Stimulated activated CD8-positive, alpha-beta memory T cell treated with anti-CD3 and anti-CD28 coated beads, Interleukin-15, amount 100 ng/mL, for 1 hour (primary cell): ENCODE data around the gene ITPR2.
"Not testable (repeated sequence)": the region's sequence is repeated elsewhere in the genome, so short reads cannot be mapped to it uniquely, and the experiment has no call there.

ENCODE experiments used
- DNase-seq: peaks from one replicate; pipeline ENCODE4 v3.0.0-alpha.2; 2020; ENCODE audit warnings: low read depth

The ITPR2 gene

DNA sequence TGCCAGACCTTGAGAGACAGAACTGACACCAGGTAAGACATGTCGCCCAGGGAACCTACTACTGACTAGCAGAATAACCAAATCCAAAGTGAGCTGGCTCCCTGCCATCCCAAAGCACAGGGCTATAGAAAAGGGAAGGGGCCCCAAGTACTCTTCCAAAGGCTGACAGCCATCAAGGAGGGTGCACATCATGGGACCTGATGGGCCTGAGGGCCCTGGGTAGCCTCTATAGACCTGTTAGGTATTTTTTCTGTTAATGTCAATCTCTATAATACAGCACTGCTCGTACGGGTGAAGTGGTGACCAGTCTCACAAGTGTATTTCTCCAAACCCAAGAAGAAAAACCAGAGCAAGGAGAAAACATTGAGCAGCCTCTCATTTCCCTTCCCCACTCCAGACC lies 171.6 kb downstream of the ITPR2 start:
- no peak for DNase-seq

- no peak for DNase-seq
Observed at GRCh38 chr12:26659930-26660329, 173.1 kb downstream of the ITPR2 start.

GRCh38 chr12:26658991-26659390 lies 174.0 kb downstream of the ITPR2 start:
- DNase-seq = no peak

DNA sequence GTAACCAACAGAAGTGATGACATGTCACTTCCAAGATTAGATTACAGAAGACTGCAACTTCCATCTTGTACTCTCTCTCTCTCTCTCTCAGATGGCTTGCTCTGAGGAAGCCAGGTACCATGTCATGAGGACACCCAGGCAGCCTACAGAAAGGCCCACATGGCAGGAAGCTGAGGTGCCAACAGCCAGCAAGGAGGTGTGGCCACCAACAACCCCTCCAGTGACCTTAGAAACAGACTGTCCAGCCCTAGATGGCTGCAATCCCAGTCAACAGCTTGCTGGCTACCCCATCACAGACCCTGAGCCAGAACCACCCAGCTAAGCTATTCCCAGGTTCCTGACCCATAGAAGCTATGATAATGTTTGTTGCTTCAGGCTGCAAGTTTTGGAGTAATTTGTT lies 178.4 kb downstream of the ITPR2 start:
- DNase-seq = no peak

- no peak for DNase-seq
Observed at GRCh38 chr12:26651566-26652188, 181.3 kb downstream of the ITPR2 start.

DNA sequence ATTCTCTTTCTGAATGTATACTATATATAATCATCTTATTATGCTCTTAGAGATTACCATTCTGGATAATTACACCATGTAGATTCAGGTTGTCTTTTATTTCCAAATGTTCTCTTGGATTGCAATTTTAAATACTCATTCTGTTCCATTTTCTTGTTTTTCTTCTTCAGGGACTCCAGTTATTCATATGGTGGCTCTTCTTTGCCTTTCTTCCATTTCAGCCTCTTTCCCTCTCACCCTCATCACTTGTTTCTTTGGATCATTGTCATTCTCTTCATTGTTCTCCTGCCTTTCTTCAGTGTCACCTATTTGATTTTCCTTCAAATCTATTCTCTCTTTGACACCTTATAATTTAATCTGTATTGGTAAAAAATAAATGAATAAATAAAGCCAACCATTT lies 182.0 kb downstream of the ITPR2 start:
- no peak for DNase-seq

DNA sequence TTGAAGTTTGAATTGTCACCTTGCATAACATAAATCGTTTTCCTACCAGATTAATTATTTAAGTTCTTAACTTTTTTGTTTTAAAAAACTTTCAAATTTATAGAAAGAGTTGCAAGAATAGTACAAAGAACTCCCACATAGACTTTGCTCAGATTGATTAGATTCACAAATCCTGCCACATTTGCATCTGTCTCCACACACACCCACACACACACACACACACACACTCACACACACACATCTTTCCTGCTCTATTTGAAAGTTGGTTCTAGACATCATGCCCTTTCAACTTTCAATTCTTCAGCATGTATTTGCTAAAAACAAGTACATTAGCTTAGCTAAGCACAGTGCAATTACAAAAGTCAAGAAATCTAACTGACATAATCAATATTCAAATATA lies 184.0 kb downstream of the ITPR2 start:
- no peak for DNase-seq

DNA sequence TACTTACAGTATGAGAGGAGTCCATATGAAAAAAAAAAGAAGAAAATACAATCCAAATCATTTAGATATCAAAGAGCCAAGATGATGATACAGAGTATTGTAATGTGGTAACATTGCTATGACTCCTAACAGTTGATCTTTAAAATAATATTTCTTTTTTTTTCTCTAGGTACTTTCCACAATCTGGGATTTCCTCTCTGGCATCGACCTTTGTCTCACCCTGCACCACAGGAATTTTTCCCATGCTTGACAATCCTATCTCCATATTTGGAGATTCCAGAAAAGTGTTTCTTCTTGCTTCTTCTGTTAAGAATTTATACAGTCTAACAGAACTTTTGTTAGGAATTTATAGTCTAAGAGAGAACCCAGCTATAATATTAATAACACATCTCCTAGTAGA lies 184.4 kb downstream of the ITPR2 start:
- DNase-seq = no peak

GRCh38 chr12:26648066-26648465 lies 184.9 kb downstream of the ITPR2 start:
- DNase-seq = no peak

DNA sequence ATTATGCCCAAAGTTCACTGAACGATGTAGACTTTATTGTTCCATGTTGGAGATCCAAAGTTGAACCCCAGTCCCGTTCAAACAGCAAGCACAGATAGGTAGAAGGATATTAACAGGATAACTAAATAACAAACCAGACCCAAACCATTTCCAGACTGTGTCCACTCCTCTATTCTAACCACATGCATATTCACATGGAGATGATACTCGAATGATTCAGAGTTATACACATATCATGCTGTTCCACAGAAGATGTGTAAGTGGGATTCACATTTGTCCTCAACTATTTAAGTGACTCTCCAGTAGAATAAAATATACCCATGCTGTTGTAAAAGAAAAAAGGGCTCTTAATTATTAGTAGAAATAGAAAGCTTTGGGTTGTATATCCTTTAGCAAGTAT lies 185.9 kb downstream of the ITPR2 start:
- DNase-seq = no peak

- DNase-seq = no peak
Observed at GRCh38 chr12:26646571-26646970, 186.4 kb downstream of the ITPR2 start.

DNA sequence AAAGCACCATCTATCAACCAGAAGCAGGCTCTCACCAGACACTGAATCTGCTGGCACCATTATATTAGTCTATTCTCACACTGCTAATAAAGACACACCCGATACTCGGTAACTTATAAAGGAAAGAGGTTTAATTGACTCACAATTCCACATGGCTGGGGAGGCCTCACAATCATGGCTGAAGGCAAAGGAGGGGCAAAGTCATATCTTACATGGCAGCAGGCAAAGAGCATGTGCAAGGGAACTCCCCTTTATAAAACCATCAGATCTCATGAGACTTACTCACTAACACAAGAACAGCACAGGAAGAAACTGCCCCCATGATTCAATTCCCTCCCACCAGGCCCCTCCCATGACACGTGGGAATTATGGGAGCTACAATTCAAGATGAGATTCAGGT lies 188.6 kb downstream of the ITPR2 start:
- not testable (repeated sequence) for DNase-seq

- no peak for DNase-seq
Observed at GRCh38 chr12:26643532-26644315, 189.3 kb downstream of the ITPR2 start.

- no peak for DNase-seq
Observed at GRCh38 chr12:26642361-26642760, 190.6 kb downstream of the ITPR2 start.

DNA sequence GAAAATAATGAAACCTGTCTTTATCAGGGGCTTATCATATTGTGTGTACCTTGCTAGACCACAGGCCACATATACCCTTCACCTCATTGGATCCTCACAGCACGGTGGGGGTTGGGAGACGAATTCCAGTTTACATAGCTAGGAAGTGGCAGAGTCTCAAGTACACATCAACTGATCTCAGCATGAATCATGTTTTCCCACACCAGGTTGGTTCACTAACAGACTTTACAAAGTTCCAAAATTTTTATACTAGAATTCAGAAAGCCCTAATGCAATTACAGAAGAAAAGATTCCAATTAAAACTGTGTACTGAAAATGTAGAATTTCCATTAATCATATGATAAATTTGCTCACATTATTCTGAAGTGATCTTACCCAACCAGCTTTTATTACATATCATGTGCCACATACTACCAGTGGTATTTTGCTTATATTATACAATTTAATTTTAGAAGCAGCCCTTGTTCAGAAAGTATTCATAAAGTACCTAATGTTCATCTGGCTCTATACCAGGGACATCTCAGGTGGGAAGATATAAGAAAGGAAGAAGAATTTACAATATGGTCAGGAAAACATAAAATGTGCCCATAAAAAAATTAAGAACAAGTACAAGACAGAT lies 196.2 kb downstream of the ITPR2 start:
- no peak for DNase-seq

DNA sequence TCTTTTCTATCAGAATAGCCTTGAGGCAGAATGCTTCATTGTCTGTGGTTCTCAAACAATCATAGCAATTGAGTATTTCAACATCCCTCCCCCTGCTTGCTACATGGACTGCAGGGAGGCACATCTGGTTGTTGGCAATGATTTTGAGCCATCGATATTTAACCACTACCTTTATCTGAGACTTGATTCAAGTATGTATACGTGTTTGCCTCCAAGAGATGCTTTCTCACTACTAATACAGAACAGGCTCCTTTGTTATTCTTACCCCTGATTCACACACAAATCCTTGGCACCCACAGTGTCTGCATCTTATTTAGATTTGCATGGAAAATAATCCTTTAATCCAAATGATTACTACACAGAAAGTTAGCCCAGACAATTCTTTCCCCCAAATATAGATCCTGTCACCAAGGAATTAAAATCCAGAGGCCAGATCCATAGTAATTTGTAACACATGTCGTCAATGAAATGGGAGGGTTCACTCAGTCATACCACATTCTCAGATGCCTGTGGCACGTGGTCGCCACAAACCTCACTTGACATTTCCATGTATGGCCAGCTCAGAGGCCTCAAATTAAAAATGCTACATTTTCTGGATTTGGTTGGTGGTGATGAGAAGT lies 199.3 kb downstream of the ITPR2 start:
- DNase-seq = no peak

GRCh38 chr12:26632756-26633155 lies 200.2 kb downstream of the ITPR2 start:
- no peak for DNase-seq

GRCh38 chr12:26631846-26632245 lies 201.1 kb downstream of the ITPR2 start:
- DNase-seq = no peak

DNA sequence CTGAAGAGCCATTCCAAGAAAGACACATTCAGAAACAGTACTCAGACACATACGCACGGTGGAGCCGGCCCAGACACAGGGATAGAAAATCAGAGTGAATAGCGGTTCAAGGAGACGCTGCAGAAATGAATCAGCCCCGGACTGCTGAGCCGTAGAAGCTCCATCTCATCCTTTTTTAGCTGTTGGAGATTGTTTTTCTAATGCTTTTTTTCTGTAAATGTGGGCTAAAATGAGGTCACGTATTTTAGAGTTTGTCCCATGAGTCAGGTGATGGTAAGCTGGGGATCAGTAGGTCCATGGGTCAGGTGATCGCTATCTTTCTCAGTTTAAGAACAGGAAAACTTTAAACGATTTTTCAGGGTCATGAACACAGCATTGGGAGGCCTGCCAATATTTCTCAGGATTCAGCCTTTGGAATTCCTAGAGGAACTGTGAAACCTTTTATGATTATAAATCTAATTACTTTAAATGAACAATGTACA lies 202.4 kb downstream of the ITPR2 start:
- DNase-seq = no peak

GRCh38 chr12:26629864-26630263 lies 203.1 kb downstream of the ITPR2 start:
- no peak for DNase-seq

GRCh38 chr12:26628234-26628633 lies 204.8 kb downstream of the ITPR2 start:
- DNase-seq = no peak

GRCh38 chr12:26627335-26627734 lies 205.7 kb downstream of the ITPR2 start:
- DNase-seq = no peak

GRCh38 chr12:26623136-26623535 lies 209.9 kb downstream of the ITPR2 start:
- no peak for DNase-seq
